GM18520 (cell line): ENCODE results near the gene MARCHF5.
"Not testable (repeated sequence)": the region's sequence is repeated elsewhere in the genome, so short reads cannot be mapped to it uniquely, and the experiment has no call there.

Experiments used
- ATAC-seq: cut with Tn5 transposase; IDR thresholded peaks from one replicate; pipeline ENCODE4 v1.9.1; 2021; ENCODE audit not compliant: unreplicated experiment

MARCHF5 gene

DNA sequence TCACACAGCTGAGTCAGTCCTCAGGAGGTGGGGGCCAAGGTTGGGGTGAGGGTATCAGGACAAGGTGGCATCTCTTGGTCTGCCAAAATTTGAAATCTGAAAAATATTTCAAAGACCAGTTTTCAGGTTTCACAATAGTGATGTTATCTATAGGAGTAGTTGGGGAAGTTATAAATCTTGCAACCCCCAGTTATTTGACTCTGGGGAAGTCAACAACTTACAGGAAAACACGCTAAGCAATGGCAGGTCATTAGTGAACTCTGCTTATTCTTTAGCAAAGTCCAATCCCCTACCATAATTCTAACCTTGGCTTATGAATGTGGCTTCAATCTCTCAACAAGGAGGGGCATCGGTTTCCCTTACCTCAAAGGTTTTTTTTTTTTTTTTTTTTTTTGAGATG is 94.9 kb downstream of the MARCHF5 start:
- ATAC-seq, result no peak

DNA sequence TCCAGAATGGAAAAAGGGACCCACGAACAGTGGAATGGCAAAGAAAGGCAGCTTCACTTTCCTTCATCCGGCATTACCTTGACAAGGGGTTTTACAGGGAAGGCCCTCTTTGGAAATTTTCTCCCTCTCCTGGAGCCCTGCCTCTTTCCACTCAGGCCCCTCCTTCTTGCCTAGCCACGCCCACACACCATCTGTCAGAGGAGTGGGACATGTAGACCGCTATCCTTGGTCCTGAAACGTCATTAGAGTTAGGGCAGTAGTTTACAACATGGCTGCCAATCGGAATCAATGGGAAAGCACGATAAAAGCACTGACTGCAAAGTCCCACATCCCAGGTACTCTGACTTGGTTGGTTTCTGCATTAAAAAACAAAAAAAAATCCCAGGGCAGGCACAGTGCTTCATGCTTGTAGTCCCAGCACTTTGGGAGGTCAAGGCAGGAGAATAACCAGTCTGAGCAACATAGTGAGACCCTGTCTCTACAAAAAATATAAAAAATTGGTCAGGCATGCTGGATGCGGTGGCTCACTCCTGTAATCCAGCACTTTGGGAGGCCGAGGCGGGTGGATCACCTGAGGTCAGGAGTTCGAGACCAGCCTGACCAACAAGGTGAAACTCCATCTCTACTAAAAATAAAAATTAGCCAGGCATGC is 96.4 kb downstream of the MARCHF5 start:
- ATAC-seq, result no peak

DNA sequence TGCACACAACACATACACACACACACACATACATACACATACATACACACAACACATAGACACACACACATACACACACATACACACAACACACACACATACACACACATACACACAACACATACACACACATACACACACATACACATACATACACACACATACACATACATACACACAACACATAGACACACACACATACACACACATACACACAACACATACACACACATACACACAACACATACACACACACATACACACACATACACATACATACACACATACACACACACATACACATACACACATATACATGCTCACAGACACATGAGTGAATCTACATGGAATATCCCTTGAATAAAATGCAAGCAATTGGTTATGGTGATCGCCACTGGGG is 102.2 kb downstream of the MARCHF5 start:
- not testable (repeated sequence) for ATAC-seq

DNA sequence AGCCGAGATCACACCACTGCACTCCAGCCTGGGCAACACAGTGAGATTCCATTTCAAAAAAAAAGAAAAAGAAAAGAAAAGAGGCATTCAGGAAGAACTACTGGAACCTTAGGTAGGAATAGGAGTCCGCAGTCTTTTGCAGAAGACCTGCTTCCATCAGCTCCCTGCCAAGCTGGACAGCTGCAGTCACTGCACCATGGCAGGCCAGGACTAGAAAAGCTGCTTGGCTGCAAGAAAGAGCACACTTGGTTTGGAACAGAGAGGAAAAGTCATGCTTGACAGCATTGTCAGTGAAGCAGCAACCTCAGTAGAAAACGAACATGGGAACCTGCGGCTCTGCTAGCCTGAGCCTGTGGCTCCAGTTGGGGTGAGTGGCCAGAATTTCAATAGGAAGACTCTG is 104.3 kb downstream of the MARCHF5 start:
- no peak for ATAC-seq

DNA sequence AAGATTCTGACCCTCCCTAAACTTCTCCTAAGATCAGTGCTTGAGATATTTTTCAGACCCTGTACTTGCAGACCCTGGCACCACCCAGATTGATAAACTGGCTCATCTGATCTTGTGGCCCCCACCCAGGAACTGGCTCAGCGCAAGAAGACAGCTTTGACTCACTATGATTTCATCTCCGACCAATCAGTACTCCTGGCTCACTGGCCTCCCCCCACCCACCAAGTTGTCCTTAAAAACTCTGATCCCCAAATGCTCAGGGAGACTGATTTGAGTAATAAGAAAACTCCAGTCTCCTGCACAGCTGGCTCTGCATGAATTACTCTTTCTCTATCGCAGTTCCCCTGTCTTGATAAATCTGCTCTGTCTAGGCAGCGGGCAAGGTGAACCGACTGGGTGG is 111.3 kb downstream of the MARCHF5 start:
- ATAC-seq, result not testable (repeated sequence)
